HG02870 (cell line): ENCODE results near the gene PTP4A1.
"Not testable (repeated sequence)": the region's sequence is repeated elsewhere in the genome, so short reads cannot be mapped to it uniquely, and the experiment has no call there.

ENCODE experiments used
- ATAC-seq: cut with Tn5 transposase; IDR thresholded peaks from one replicate; pipeline ENCODE4 v1.9.1; 2021; ENCODE audit warnings: mild to moderate bottlenecking, moderate library complexity; ENCODE audit not compliant: unreplicated experiment

Gene PTP4A1

DNA sequence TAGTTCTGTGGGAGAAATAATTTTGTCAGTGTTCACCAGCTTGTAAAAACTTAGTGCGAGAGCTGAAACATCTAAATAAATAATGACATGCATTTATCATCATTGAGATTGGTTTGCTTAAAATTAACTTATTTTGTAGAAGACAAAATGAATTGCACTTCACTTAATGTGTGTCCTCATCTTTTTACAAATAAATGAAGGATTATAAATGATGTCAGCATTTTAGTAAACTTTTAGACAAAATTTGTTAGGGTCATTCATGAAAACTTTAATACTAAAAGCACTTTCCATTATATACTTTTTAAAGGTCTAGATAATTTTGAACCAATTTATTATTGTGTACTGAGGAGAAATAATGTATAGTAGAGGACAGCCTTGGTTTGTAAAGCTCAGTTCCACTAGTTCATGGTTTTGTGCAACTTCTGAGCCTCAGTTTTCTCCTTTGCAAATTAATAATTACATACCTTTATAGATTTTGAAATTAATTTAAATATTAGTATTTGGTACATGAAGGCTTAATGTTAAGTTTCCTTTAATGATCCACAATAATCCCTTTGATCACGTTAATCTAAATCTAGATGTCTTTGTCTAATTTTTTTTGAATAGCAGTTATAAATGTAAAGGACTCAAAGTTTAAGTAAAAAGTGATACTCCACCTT, 9.2 kb downstream of the PTP4A1 start:
- no peak for ATAC-seq

- ATAC-seq = no peak
These were observed 10.4 kb downstream of the PTP4A1 start for GRCh38 chr6:63582579-63583231.

- ATAC-seq = no peak
These were observed 11.8 kb downstream of the PTP4A1 start for GRCh38 chr6:63584125-63584514.

DNA sequence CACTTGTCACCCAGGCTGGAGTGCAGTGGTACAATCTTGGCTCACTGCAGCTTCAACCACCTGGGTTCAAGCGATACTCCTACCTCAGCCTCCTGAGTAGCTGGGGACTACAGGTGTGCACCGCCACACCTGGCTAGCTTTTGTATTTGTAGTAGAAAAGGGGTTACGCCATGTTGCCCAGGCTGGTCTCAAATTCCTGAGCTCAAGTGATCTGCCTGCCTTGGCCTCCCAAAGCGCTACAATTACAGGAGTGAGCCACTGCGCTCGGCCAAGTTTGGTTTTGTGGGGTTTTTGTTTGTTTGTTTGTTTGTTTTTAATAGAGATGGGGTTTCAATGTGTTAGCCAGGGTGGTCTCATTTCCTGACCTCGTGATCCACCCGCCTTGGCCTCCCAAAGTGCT, 12.3 kb downstream of the PTP4A1 start:
- no peak for ATAC-seq

DNA sequence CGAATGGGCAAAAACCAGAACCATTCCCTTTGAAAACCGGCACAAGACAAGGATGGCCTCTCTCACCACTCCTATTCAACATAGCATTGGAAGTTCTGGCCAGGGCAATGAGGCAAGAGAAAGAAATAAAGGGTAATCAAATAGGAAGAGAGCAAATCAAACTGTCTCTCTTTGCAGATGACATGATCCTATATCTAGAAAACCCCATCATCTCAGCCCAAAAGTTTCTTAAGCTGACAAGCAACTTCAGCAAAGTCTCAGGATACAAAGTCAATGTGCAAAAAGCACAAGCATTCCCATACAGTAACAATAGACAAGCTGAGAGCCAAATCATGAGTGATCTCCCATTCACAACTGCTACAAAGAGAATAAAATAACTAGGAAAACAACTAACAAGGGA, 13.4 kb downstream of the PTP4A1 start:
- ATAC-seq = not testable (repeated sequence)

DNA sequence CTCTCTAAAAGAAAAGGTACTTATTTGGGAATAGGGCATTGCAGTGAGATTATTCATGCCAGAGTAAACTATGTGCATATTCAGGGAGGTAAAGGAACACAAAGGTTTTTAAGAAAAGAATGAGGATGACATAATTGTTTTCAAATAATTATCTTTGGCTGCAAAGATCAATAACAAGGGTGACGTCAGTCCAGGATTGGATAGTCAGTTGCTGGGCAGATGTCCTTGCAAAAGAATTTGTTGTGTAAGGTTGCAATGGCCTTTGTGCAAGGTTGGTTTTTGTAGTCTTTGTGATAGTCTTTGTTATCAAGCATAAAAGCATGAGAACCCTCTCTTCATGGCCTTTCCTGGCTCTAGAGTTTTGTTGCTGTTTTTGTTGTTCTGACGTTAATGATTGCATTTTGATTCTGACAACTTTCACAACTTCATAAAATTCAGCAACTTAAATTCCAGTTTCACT, 17.7 kb downstream of the PTP4A1 start:
- no peak for ATAC-seq

DNA sequence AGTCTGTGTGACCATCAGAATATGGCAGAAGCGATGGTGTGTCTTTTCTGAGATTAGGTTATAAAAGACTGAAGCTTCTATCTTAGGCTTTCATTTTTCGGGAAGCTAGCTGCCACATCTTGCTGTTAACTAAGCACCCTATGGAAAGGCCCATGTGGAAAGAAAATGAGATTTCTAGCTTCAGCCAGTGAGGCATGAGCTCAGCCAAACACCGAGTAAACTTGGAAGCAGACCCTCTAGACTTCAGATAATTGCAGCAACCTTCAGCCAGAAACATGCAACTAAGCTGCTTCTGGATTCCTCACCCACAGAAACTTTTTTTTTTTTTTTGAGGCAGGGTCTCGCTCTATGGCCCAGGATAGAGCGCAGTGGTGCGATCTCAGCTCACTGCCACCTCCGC, 20.6 kb downstream of the PTP4A1 start:
- ATAC-seq = no peak

- no peak for ATAC-seq
These were observed 25.1 kb downstream of the PTP4A1 start for GRCh38 chr6:63597141-63598048.

DNA sequence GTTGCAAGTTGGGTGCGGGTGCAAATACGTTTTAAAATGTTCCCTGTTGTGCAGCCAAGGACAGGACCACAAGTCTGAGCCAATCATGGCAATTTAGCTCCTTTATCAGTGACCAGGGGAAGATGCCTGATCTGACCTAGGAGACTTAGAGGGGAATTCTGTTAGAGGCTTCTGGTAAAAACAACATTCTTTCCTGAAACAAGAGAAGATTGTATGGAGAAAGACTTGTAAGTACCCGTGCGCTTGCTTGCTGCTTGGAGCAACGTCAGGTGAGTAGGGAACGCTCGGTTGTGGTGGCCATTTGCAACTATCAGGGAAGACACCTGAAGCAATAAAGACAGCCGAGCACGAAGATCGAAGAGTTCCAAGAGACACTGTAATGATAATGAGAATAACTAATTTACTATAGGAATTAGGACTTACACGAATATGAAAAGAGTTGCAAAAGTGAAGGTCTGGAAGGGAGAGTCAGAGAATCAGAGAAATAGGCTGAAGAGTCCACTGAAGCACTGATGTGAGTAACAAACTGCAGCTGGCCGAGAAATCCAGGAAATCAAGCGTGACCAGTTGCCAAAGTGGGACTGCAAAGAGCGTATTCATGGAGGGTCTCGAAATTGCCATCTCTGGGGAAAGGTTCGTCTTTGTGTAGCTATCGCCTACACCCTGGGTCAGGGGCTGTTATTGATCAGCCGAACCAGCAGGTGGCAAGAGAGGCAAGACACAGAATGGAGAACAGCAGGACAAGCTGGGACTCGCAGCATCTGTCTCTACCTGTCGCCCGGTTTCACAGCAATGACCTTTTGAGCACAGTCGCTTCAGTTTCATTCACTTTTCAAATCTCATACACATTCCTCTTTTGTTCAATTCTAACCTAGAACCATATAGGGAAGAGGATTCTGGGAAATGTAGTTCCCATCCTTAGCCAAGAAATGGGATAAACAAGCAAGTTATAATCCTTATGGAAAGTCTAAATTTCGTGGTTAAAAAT, 26.1 kb downstream of the PTP4A1 start:
- peak; percentile 100 for ATAC-seq

DNA sequence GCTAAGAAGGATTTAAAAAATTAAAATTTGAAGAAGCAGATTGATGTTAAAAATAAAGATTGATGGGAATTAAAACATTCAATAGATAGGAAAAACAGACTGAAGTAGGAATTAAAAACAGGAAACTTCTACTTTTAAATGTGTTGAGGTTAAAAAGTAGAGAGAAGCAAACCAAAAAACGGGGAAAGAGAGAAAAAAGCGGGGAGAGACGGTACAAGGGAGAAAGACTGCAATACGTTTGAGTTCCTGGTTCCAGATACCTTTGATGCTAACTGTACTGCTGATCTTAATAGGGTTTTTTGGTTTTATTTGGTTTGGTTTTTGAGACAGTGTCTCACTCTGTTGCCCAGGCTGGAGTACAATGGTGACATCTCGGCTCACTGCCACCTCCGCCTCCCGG, 27.0 kb downstream of the PTP4A1 start:
- ATAC-seq = no peak

DNA sequence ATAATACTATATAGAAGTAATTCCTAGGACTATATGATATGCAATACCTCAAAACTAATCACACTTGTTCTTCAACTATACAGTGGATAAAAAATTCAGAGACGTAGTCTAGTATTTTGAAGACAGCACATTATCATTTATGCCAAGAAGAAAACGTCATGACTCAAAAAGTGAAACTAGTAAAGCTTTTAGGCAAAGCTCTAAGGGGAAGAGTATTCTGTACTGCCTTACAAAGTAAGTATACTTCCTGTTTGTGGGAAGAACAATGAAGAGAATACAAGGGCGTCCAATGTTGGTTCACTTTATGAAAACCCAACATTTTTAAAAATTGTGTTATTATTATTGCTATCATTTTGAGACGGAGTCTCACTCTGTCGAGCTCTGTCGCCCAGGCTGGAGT, 27.9 kb downstream of the PTP4A1 start:
- no peak for ATAC-seq

DNA sequence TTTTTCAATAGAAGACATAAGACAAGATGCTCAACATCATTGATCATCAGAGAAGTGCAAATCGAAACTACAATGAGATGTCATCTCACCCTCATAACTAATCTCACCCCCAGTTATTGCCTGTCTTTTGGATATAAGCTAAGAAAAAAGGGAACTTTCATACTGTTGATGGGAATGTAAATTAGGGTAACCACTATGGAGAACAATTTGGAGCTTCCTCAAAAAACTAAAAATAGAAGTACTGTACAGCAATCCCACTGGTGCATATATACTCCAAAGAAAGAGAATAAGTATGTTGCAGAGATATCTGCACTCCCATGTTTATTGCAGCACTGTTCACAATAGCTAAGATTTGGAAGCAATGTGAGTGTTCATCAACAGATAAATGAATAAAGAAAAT, 37.0 kb downstream of the PTP4A1 start:
- no peak for ATAC-seq

DNA sequence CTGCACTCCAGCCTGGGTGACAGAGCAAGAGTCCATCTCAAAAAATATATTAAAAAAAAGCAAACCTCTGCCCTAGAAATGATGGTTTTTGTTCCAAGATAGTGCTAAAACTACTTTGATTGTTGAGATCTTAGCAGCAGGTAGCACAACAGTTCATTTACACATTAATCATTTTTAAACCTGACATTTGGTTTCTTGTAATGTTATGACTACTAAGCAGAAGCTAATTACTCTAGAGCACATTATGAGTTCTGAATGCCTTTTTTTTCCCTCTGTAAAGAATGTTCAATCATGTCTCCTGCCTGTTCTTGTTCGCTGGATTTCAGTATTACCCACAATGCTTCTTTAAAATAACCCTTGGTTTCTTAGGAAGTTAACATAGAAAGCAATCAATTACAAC, 38.7 kb downstream of the PTP4A1 start:
- ATAC-seq = peak; percentile 52

DNA sequence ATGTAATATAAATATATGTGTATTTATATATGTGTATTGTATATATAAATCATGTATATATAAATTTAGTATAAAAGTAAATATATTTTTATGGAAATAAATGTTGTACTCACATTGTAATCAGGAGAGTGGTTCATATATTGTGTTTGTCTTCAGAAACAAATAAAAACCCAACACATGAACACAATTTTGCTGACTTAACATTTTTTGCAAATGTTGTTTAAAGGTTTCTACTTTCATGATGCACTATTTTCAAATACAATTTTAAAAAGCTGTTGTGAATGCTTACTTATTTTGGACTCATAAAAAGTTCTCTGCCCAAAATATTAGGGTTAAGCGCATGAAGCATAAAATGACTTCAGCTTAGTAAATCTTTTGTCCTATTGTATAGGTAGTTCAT, 39.3 kb downstream of the PTP4A1 start:
- ATAC-seq = no peak

DNA sequence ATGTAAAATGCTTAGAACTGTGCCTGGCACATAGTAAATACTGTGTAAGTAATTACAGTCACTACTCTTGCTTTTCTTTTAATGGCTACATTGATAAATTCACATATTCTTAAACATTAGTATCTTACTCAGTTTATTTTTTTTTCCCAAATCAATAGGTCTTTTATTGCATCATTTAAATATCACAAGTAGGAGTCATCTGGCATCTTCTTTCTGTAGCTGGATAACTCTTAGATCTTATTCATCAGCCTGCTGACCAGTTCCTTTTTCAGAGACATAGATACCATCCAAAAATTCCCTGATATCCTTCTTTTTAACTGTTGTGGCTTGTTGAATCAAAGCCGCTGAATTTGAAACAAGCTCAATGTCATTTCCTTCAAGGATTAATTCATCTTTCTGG, 43.3 kb downstream of the PTP4A1 start:
- ATAC-seq = no peak
